ENCODE data around the gene REEP6.

REEP6 gene

GRCh38 chr19:1455002-1455335 is 36.0 kb upstream of the REEP6 start:
- DNase-seq (ENCODE audit: low read depth in 1 of 2, low spot score in 1 of 2): peak in 1 of 2 experiments; percentile 50
- Histone ChIP-seq H3K27ac (replicated peaks) (no peak overlapping the region), H3K27me3 (ENCODE audit: insufficient read depth, poor library complexity, severe bottlenecking) (peaks cover 74% of the 10 kb centered on the region), H3K4me3 (replicated peaks; ENCODE audit: insufficient read depth, low read length) (no peak overlapping the region)
- TF ChIP-seq CTCF (IDR thresholded peaks at IDR 0.05; ENCODE audit: insufficient read depth, low read length) (no peak), POLR2AphosphoS5 (IDR thresholded peaks at IDR 0.05; ENCODE audit: low read depth) (no peak), REST (IDR thresholded peaks at IDR 0.05; ENCODE audit: insufficient replicate concordance, low read depth) (no peak), GABPA (IDR thresholded peaks at IDR 0.05; ENCODE audit: low read depth) (no peak), SPI1 (IDR thresholded peaks at IDR 0.05; ENCODE audit: borderline replicate concordance, low read depth) (no peak)

DNA sequence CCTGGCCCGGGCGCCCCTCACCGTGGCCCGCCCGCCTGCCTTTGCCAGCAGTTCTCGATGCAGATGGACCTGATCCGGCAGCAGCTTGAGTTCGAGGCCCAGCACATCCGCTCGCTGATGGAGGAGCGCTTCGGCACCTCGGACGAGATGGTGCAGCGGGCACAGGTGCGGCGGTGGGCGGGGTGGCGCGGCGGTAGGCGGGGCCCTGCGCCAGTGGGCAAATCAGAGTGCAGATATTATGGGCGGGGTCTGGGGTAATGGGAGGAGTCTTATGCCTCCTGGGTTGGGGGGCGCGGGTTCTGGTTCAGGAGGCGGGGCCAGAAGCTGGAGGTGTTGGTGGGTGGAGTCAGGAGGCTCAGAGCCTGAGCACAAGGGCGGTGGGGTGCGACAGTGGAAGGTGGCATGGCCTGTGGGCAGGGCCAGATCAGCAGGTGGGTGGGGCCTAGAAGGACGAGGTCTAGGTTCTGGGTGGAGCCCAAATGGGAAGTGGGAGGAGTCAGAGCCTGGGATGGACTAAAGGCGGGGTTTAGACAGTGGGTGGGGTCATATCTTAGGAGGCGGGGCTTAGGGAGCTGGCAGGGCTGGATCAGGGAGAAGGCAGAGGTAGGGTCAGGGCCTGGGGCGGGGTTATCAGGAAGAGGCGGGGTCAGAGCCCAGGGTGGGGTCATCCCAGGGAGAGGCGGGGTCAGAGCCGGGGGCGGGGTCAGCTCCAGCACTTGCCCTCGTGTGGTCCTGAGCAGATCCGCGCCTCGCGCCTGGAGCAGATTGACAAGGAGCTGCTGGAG is 35.5 kb upstream of the REEP6 start:
- Histone ChIP-seq H3K4me3 (replicated peaks; ENCODE audit: insufficient read depth, low read length) (no peak overlapping the region), H3K27ac (replicated peaks) (no peak overlapping the region), H3K27me3 (ENCODE audit: insufficient read depth, poor library complexity, severe bottlenecking) (peaks cover 70% of the 10 kb centered on the region)
- TF ChIP-seq CTCF (IDR thresholded peaks at IDR 0.05; ENCODE audit: insufficient read depth, low read length) (no peak), SPI1 (IDR thresholded peaks at IDR 0.05; ENCODE audit: borderline replicate concordance, low read depth) (peak; percentile 26; the same call in 1 of the 2 replicates), GABPA (IDR thresholded peaks at IDR 0.05; ENCODE audit: low read depth) (no peak)
- DNase-seq (ENCODE audit: low read depth in 1 of 2, low spot score in 1 of 2): peak in 1 of 2 experiments; percentile 61

GRCh38 chr19:1456121-1456900 is 34.7 kb upstream of the REEP6 start:
- TF ChIP-seq CTCF (IDR thresholded peaks at IDR 0.05; ENCODE audit: insufficient read depth, low read length): no peak
- TF ChIP-seq POLR2AphosphoS5 (IDR thresholded peaks at IDR 0.05; ENCODE audit: low read depth): no peak
- no peak for TF ChIP-seq SPI1 (IDR thresholded peaks at IDR 0.05; ENCODE audit: borderline replicate concordance, low read depth)
- no peak for TF ChIP-seq GABPA (IDR thresholded peaks at IDR 0.05; ENCODE audit: low read depth)
- no peak for TF ChIP-seq REST (IDR thresholded peaks at IDR 0.05; ENCODE audit: insufficient replicate concordance, low read depth)
- Histone ChIP-seq H3K27me3 (ENCODE audit: insufficient read depth, poor library complexity, severe bottlenecking) (peaks cover 62% of the 10 kb centered on the region), H3K27ac (replicated peaks) (no peak overlapping the region), H3K4me3 (replicated peaks; ENCODE audit: insufficient read depth, low read length) (no peak overlapping the region)
- no peak for DNase-seq (ENCODE audit: low read depth in 1 of 2, low spot score in 1 of 2)

Data from HL-60 (cell line).